ENCODE data around the gene PCDHGB4. TPM values are rescaled to one million over a fixed set of nuclear protein-coding genes. Genes with fewer than 3 reads are reported as not detected.
"Not testable (repeated sequence)": the region's sequence is repeated elsewhere in the genome, so short reads cannot be mapped to it uniquely, and the experiment has no call there.

Gene PCDHGB4
- total RNA-seq, 1 donor from 2014 or later: 5.8 TPM

DNA sequence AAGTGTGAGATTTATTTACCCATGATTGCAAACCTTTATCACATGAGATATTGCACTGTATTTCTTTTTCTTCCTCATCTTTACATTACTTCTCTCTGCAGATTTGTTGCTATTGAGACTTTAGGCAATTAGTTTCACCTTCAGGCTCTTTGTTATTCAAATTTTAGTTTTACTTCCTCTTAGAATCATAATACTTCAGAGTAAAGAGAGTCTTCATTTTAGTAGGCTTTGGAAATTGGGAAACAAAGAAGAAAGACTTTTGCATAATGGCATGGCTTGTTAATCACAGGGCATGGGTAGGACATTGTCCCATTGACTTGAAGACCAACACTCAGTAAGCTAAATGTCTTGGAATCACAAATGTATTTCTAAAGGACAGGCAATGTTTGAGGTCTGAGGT, 24.8 kb upstream of the PCDHGB4 start:
- DNase-seq (no peak), ATAC-seq (ENCODE audit: poor library complexity) (no peak)
- intact Hi-C loops (cut with DNase I): no loop called here

GRCh38 chr5:141363952-141364660, 23.4 kb upstream of the PCDHGB4 start, which contains the start of gene PCDHGA5:
Gene PCDHGA5, plus strand, starts transcription at chr5:141364162. Its CDS starts 169 bp downstream, at chr5:141364331.
- intact Hi-C loops (cut with DNase I): no loop called here
- DNase-seq (no peak), ATAC-seq (ENCODE audit: poor library complexity) (peak; percentile 64)

- DNase-seq (no peak), ATAC-seq (ENCODE audit: poor library complexity) (no peak)
- intact Hi-C loops (cut with DNase I): no loop called here
Measured at GRCh38 chr5:141366016-141366896, 21.2 kb upstream of the PCDHGB4 start.

DNA sequence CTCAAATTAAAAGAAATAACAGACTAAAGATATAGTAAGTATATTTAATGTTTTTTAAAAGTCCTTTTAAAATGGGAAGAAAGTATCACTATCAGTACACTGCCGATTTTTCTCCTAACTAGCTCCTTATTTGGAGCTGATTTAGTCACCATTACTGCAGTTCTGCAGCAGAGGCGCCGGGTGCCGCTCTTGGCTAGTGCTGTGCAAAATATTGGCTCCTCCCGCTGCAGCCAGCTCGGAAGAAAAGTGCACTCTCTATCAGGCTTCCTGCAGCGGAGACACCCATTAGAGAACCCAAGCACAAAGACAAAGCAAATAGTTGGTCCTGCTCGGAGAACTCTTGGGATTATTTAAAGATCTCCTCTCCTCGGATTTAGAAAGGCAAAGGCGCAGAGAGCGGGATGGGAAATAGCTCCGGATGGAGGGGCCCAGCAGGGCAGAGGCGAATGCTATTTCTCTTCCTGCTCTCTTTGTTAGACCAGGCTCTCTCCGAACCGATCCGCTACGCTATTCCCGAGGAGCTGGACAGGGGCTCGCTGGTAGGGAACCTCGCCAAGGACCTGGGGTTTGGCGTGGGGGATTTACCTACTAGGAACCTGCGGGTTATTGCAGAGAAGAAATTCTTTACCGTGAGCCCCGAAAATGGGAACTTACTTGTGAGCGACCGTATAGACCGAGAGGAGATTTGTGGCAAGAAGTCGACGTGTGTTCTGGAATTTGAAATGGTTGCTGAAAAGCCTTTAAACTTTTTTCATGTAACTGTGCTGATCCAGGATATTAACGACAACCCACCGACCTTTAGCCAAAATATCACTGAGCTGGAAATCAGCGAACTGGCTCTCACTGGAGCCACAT, 17.3 kb upstream of the PCDHGB4 start, which contains the start of gene PCDHGB3:
PCDHGB3 (plus strand) TSS at position 249 of the 855 bp plus-strand sequence; CDS start at position 402, 153 bp downstream.
- intact Hi-C loops (cut with DNase I): no loop called here
- DNase-seq (peak; percentile 75), ATAC-seq (ENCODE audit: poor library complexity) (peak; percentile 89)

DNA sequence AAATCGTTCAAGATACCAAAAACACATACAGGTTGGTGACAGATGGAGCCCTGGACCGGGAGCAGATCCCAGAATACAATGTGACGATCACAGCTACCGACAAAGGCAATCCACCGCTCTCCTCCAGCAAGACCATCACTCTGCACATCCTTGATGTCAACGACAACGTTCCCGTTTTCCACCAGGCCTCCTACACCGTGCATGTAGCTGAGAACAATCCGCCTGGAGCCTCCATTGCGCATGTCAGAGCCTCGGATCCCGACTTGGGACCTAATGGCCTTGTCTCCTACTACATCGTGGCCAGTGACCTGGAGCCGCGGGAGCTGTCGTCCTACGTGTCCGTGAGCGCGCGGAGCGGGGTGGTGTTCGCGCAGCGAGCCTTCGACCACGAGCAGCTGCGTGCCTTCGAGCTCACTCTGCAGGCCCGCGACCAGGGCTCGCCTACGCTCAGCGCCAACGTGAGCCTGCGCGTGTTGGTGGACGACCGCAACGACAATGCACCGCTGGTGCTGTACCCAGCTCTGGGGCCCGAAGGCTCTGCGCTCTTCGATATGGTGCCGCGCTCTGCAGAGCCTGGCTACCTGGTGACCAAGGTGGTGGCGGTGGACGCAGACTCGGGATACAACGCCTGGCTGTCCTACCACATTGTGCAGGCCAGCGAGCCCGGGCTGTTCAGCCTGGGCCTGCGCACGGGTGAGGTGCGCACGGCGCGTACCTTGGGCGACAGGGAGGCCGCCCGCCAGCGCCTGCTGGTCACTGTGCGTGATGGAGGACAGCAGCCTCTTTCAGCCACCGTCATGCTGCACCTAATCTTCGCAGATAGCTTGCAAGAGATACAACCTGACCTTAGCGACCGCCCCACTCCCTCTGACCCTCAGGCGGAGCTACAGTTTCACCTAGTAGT, 15.7 kb upstream of the PCDHGB4 start:
- ATAC-seq (ENCODE audit: poor library complexity) (peak; percentile 55), DNase-seq (no peak)
- intact Hi-C loops (cut with DNase I): no loop called here

GRCh38 chr5:141373673-141374317, 13.7 kb upstream of the PCDHGB4 start, which contains the start of gene PCDHGA6:
Gene PCDHGA6, plus strand, starts transcription at chr5:141373891. Its CDS starts 193 bp downstream, at chr5:141374084.
- peak; percentile 37 for ATAC-seq (ENCODE audit: poor library complexity)
- intact Hi-C loops (cut with DNase I): no loop called here
- no peak for DNase-seq

- DNase-seq: no peak
- peak; percentile 72 for ATAC-seq (ENCODE audit: poor library complexity)
- intact Hi-C loops (cut with DNase I): no loop called here
Measured at GRCh38 chr5:141374627-141375026, 12.9 kb upstream of the PCDHGB4 start.

DNA sequence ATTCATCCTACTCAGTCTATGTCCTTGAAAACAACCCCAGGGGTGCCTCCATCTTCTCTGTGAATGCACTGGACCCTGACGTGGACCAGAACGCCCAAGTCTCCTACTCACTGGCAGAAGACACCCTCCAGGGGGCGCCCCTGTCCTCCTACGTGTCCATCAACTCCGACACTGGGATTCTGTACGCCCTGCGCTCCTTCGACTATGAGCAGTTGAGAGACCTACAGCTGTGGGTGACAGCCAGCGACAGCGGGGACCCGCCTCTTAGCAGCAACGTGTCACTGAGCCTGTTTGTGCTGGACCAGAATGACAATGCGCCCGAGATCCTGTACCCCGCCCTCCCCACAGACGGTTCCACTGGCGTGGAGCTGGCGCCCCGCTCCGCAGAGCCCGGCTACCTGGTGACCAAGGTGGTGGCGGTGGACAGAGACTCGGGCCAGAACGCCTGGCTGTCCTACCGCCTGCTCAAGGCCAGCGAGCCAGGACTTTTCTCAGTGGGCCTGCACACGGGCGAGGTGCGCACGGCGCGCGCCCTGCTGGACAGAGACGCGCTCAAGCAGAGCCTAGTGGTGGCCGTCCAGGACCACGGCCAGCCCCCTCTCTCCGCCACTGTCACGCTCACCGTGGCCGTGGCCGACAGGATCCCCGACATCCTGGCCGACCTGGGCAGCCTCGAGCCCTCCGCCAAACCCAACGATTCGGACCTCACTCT, 11.9 kb upstream of the PCDHGB4 start:
- ATAC-seq (ENCODE audit: poor library complexity); DNase-seq; intact Hi-C loops (cut with DNase I): not testable (repeated sequence)

DNA sequence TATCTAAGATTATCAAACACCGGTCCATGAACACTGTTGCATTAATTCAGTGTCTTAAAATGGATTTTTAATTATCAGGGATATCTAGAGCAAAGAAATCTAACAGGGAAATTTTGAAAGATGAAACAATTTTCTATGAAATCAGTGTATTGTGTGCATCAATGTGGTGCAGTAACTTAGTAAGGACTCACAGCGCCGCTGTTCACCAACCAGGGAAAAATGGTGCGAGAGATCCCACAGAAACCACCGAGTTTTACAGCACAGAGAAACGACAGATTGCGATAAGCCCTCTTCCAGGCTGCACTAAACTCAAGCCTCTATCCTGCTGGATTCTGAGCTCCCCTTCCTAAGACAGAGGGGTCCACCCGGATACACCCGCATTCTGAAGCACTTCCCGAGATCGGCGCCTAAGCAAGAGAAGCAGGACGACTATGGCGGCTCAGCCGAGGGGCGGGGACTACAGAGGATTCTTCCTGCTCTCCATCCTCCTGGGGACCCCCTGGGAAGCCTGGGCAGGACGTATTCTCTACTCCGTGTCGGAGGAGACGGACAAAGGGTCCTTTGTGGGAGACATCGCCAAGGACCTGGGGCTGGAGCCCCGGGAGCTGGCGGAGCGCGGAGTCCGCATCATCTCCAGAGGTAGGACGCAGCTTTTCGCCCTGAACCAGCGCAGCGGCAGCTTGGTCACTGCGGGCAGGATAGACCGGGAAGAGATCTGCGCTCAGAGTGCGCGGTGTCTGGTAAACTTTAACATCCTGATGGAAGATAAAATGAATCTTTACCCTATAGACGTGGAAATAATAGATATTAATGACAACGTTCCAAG, 4.8 kb upstream of the PCDHGB4 start, which contains the start of gene PCDHGA7:
PCDHGA7 (plus strand) TSS at position 274 of the 826 bp plus-strand sequence; CDS start at position 432, 158 bp downstream.
- no peak for DNase-seq
- ATAC-seq (ENCODE audit: poor library complexity): peak; percentile 34
- intact Hi-C loops (cut with DNase I): no loop called here

- intact Hi-C loops (cut with DNase I): no loop called here
- no peak for ATAC-seq (ENCODE audit: poor library complexity)
- DNase-seq: no peak
Measured at GRCh38 chr5:141383345-141383744, 4.2 kb upstream of the PCDHGB4 start.

- no peak for ATAC-seq (ENCODE audit: poor library complexity)
- DNase-seq: no peak
- intact Hi-C loops (cut with DNase I): no loop called here
Measured at GRCh38 chr5:141384471-141385267, 2.8 kb upstream of the PCDHGB4 start.

DNA sequence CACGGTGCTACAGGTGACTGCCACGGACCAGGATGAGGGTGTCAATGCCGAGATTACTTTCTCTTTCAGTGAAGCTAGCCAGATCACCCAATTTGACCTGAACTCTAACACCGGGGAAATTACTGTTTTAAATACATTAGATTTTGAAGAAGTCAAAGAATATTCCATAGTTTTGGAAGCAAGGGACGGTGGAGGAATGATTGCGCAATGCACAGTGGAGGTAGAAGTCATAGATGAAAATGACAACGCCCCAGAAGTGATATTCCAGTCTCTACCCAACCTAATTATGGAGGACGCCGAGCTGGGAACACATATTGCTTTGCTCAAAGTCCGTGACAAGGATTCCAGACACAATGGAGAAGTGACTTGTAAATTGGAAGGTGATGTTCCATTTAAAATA, 1.2 kb downstream of the PCDHGB4 start:
- intact Hi-C loops (cut with DNase I): no loop called here
- ATAC-seq (ENCODE audit: poor library complexity) (no peak), DNase-seq (no peak)

DNA sequence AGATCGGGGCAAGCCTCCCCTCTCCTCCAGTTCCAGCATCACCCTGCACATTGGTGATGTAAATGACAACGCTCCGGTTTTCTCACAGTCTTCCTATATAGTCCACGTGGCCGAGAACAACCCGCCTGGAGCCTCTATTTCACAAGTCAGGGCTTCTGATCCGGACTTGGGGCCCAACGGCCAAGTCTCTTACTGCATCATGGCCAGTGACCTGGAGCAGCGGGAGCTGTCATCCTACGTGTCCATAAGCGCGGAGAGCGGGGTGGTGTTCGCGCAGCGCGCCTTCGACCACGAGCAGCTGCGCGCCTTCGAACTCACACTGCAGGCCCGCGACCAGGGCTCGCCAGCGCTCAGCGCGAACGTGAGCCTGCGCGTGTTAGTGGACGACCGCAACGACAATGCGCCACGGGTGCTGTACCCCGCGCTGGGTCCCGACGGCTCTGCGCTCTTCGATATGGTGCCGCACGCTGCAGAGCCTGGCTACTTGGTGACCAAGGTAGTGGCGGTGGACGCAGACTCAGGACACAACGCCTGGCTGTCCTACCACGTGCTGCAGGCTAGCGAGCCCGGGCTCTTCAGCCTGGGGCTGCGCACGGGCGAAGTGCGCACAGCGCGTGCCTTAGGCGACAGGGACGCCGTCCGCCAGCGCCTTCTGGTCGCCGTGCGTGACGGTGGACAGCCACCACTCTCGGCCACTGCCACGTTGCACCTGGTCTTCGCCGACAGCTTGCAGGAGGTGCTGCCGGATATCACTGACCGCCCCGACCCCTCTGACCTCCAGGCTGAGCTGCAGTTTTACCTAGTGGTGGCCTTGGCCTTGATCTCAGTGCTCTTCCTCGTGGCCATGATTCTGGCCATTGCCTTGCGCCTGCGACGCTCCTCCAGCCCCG, 1.9 kb downstream of the PCDHGB4 start:
- DNase-seq: no peak
- intact Hi-C loops (cut with DNase I): no loop called here

More for the DNA sequence above, 1.9 kb downstream of the PCDHGB4 start:
- ATAC-seq (ENCODE audit: poor library complexity): no peak

Measured in Right ventricle myocardium superior (tissue), 1 donor.